Vagina (tissue), 2 donors: Measurements from ENCODE around the gene GSC2. TPM values are rescaled to one million over a fixed set of nuclear protein-coding genes. Genes with fewer than 3 reads are reported as not detected.

Experiments used
- DNase-seq, 2 donors: peaks; one replicate each; pipeline ENCODE4 v3.0.0-alpha.2; 2017; ENCODE audit errors: extremely low spot score in 2 of 2
- H3K27ac ChIP-seq: fragments of 200-600 bp; sonication (generic); one replicate; pipeline ENCODE4 v1.5.1; 2019
- H3K27me3 ChIP-seq: fragments of 200-600 bp; sonication (generic); one replicate; pipeline ENCODE4 v1.5.1; 2019
- H3K36me3 ChIP-seq, 2 donors: fragments of 200-600 bp; sonication (generic); one replicate each; pipeline ENCODE4 v1.5.1; 2017 to 2019
- H3K4me1 ChIP-seq: fragments of 200-600 bp; sonication (generic); one replicate; pipeline ENCODE4 v1.5.1; 2019
- H3K4me3 ChIP-seq, 2 donors: fragments of 200-600 bp; sonication (generic); 1 replicate in 1 of 2; 2 replicates in 1 of 2; pipeline ENCODE4 v1.5.1; 2016 to 2019
- H3K9me3 ChIP-seq: fragments of 200-600 bp; sonication (generic); one replicate; pipeline ENCODE4 v1.5.1; 2019
- POLR2A ChIP-seq, 2 donors: fragments of 450-650 bp; IDR thresholded peaks; one replicate each; pipeline ENCODE4 v1.6.1; 2017; ENCODE audit warnings: antibody characterized with exemption in 2 of 2, mild to moderate bottlenecking in 2 of 2, moderate library complexity in 2 of 2
- POLR2AphosphoS5 ChIP-seq, 2 donors: sonication (generic); formaldehyde crosslinking; IDR thresholded peaks; one replicate each; pipeline ENCODE4 v1.9.0; 2017; ENCODE audit warnings: antibody characterized with exemption in 2 of 2, mild to moderate bottlenecking in 2 of 2, low read depth in 1 of 2; ENCODE audit not compliant: insufficient read depth in 1 of 2
- intact Hi-C: fragments of 100-400 bp; cut with DNase I; formaldehyde crosslinking; loops from one replicate; pipeline ENCODE4 v1.15.1; 2023
- total RNA-seq: library from RNA; depleted of rRNA; stranded (reverse); fragments of >200 nt; gene quantifications from one replicate; pipeline ENCODE4 v1.2.3, GENCODE V29; 2016
- TF ChIP-seq, protein P1 (sequence below), 3 experiments: fragments of 450-650 bp in 2 of 3; fragments of 200-600 bp in 1 of 3; sonication (generic) in 1 of 3; IDR thresholded peaks; one replicate each; pipeline ENCODE4 v1.5.1; 2017 to 2019; ENCODE audit warnings: antibody characterized with exemption in 3 of 3, mild to moderate bottlenecking in 2 of 3, moderate library complexity in 2 of 3

The GSC2 gene, protein sequence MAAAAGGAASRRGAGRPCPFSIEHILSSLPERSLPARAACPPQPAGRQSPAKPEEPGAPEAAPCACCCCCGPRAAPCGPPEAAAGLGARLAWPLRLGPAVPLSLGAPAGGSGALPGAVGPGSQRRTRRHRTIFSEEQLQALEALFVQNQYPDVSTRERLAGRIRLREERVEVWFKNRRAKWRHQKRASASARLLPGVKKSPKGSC
- not detected for total RNA-seq

DNA sequence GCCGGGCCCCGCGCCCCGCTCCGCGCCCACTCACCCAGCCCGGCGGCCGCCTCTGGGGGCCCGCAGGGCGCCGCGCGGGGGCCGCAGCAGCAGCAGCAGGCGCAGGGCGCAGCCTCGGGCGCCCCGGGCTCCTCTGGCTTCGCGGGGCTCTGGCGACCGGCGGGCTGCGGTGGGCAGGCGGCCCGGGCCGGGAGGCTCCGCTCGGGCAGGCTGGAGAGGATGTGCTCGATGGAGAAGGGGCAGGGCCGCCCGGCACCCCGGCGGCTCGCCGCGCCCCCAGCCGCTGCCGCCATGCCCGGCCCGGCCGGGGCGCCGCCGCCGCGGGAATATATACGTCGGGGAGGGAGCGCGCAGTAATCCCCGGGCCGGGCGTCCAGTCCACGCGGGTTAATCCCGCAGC lies at the start of gene GSC2:
Gene GSC2, minus strand, starts transcription at position 302 of the 400 bp plus-strand sequence. Its CDS starts 9 bp downstream, at position 293.
- no peak for DNase-seq
- intact Hi-C loops = no loop called here
- Histone ChIP-seq H3K4me1 (peaks cover 4% of the 10 kb centered on the region), H3K27ac (no peak within 1 kb of the TSS), H3K36me3 (no peaks in the 10 kb centered on the region), H3K4me3 (peak within 1 kb of the TSS; percentile 16 to 30), H3K27me3 (peaks cover 8% of the 10 kb centered on the region), H3K9me3 (no peaks in the 10 kb centered on the region)
- TF ChIP-seq POLR2A (IDR thresholded peaks at IDR 0.05) (no peak), POLR2AphosphoS5 (IDR thresholded peaks at IDR 0.05; ENCODE audit: insufficient read depth in 1 of 2, low read depth in 1 of 2) (no peak)
- TF ChIP-seq, protein P1, sequence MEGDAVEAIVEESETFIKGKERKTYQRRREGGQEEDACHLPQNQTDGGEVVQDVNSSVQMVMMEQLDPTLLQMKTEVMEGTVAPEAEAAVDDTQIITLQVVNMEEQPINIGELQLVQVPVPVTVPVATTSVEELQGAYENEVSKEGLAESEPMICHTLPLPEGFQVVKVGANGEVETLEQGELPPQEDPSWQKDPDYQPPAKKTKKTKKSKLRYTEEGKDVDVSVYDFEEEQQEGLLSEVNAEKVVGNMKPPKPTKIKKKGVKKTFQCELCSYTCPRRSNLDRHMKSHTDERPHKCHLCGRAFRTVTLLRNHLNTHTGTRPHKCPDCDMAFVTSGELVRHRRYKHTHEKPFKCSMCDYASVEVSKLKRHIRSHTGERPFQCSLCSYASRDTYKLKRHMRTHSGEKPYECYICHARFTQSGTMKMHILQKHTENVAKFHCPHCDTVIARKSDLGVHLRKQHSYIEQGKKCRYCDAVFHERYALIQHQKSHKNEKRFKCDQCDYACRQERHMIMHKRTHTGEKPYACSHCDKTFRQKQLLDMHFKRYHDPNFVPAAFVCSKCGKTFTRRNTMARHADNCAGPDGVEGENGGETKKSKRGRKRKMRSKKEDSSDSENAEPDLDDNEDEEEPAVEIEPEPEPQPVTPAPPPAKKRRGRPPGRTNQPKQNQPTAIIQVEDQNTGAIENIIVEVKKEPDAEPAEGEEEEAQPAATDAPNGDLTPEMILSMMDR (IDR thresholded peaks at IDR 0.05) = no peak

DNA sequence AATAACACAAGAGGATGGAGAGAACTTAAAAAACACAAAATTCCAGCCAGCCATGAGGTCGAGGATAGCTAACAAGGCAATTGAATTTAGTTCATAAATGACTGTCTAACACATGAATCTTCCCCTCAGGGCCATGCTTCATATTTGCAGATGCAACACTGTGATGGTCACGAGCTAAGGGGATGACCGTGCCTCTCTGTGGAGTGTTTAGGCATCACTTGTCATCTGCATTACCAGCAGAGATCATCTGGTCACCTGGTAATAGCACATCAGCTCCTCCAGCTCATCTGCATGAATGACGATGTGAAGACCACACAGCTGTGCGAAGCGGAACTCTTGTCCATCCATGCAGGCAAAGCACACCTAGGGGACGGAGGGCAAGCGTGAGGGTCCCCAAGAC lies 49.4 kb upstream of the GSC2 start:
- H3K36me3 ChIP-seq = no peaks in the 10 kb centered on the region
- H3K9me3 ChIP-seq = no peaks in the 10 kb centered on the region
- H3K27me3 ChIP-seq = no peaks in the 10 kb centered on the region
- TF ChIP-seq, protein P1 (IDR thresholded peaks at IDR 0.05) = no peak
- no peak for DNase-seq
- no peak overlapping the region for H3K27ac ChIP-seq
- no peak overlapping the region for H3K4me3 ChIP-seq
- intact Hi-C loops = no loop called here
- no peaks in the 10 kb centered on the region for H3K4me1 ChIP-seq

DNA sequence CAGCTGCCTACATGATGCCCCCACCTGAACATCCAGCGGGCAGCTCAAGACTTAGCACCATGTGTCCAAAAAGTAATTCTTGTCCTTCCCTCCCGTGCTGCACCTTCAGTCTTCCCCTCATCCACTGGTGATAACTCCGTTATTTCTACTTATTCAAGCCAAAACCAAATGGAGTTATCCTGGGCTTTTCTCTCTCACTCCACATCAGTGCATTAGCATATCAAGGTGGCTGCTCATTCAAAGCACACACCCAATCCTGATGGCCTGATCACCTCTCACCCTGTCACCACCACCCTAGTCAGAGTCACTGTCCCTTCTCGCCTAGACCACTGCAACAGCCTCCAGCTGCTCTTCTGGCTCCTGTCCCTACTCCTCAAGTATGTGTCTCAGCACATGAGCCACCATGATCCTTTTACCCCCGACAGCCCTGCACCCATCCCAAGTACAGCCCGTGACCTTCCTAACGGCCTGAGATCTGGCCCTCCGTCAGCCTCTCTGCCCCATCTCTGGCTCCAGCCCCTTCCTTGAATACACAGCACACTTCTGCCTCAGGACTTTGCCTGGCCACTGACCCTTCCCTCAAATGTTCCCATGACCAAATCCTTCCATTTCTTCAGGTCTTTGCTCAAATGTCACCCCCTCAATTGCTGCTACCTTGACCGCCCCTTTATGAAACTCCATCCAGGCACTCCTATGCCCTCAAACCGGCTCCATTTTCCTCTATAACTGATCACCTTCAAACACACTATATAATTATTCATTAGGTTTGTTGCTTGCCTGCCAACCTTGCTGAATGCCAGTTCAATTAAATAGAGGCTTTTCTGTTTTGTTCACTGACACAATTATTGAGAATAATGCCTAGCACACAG lies 48.1 kb upstream of the GSC2 start:
- H3K27ac ChIP-seq = no peak overlapping the region
- H3K27me3 ChIP-seq = no peaks in the 10 kb centered on the region
- no peak overlapping the region for H3K4me3 ChIP-seq
- DNase-seq = no peak
- TF ChIP-seq, protein P1 (IDR thresholded peaks at IDR 0.05) = no peak
- TF ChIP-seq POLR2A (IDR thresholded peaks at IDR 0.05) = no peak
- TF ChIP-seq POLR2AphosphoS5 (IDR thresholded peaks at IDR 0.05; ENCODE audit: insufficient read depth in 1 of 2, low read depth in 1 of 2) = no peak
- no peaks in the 10 kb centered on the region for H3K9me3 ChIP-seq
- H3K36me3 ChIP-seq = no peaks in the 10 kb centered on the region
- no peaks in the 10 kb centered on the region for H3K4me1 ChIP-seq
- intact Hi-C loops = no loop called here

DNA sequence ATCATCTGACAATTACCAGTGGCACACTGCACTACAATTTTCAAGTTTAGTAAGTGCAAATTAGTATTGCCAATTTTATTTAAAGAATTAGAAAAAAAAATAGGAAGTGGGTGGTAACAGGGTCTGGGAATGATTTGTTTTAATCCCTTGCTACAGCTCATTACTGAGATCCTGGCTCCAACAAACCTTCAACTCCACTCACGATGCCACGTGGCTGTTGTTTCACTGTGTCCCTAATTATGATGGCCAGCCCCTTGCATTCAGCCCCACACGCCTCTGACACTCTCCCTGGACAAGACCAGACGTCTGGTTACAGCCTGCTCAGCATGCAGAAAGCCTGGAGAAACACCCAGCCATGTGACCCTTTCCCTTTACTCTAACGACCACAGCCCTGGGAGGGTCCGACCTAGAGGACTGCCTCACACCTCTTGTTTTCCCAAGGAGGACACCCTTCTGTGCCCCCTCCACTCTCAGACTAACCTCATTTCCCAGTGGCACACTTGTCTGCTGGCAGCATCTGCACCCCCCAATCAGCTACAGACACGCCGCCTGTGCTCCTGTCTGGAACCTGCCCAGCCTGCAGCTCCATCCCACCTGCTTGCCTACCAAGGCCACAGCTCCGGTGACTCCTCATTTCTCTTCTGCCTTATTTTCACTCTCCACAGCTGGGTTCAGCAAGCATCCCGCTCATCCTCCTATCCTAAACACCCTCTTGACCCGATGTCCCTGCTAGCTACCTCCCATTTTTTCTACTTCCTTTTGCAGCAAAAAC lies 46.9 kb upstream of the GSC2 start:
- Histone ChIP-seq H3K4me3 (no peak overlapping the region), H3K27ac (no peak overlapping the region), H3K4me1 (no peaks in the 10 kb centered on the region), H3K36me3 (no peaks in the 10 kb centered on the region), H3K27me3 (no peaks in the 10 kb centered on the region), H3K9me3 (no peaks in the 10 kb centered on the region)
- DNase-seq = no peak
- intact Hi-C loops = no loop called here
- TF ChIP-seq, protein P1 (IDR thresholded peaks at IDR 0.05) = no peak
- no peak for TF ChIP-seq POLR2A (IDR thresholded peaks at IDR 0.05)
- TF ChIP-seq POLR2AphosphoS5 (IDR thresholded peaks at IDR 0.05; ENCODE audit: insufficient read depth in 1 of 2, low read depth in 1 of 2) = no peak
